ENCODE results near the gene PLXNA4.

- TF ChIP-seq KLF10 (tag by site-specific recombination; IDR thresholded peaks at IDR 0.05), result no peak
- no peak for TF ChIP-seq CTCF (tag by site-specific recombination; IDR thresholded peaks at IDR 0.05)
- TF ChIP-seq, protein P1, sequence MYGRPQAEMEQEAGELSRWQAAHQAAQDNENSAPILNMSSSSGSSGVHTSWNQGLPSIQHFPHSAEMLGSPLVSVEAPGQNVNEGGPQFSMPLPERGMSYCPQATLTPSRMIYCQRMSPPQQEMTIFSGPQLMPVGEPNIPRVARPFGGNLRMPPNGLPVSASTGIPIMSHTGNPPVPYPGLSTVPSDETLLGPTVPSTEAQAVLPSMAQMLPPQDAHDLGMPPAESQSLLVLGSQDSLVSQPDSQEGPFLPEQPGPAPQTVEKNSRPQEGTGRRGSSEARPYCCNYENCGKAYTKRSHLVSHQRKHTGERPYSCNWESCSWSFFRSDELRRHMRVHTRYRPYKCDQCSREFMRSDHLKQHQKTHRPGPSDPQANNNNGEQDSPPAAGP (tag by site-specific recombination; IDR thresholded peaks at IDR 0.05), result no peak
- TF ChIP-seq ZNF221 (tag by site-specific recombination; IDR thresholded peaks at IDR 0.05; ENCODE audit: borderline replicate concordance), result no peak
- TF ChIP-seq PBX3 (CRISPR knock-in tag; IDR thresholded peaks at IDR 0.05), result no peak
- no peak for TF ChIP-seq ZNF510 (tag by site-specific recombination; IDR thresholded peaks at IDR 0.05; ENCODE audit: insufficient replicate concordance)
- TF ChIP-seq ZFP69B (tag by site-specific recombination; IDR thresholded peaks at IDR 0.05), result no peak
- TF ChIP-seq, protein P2, sequence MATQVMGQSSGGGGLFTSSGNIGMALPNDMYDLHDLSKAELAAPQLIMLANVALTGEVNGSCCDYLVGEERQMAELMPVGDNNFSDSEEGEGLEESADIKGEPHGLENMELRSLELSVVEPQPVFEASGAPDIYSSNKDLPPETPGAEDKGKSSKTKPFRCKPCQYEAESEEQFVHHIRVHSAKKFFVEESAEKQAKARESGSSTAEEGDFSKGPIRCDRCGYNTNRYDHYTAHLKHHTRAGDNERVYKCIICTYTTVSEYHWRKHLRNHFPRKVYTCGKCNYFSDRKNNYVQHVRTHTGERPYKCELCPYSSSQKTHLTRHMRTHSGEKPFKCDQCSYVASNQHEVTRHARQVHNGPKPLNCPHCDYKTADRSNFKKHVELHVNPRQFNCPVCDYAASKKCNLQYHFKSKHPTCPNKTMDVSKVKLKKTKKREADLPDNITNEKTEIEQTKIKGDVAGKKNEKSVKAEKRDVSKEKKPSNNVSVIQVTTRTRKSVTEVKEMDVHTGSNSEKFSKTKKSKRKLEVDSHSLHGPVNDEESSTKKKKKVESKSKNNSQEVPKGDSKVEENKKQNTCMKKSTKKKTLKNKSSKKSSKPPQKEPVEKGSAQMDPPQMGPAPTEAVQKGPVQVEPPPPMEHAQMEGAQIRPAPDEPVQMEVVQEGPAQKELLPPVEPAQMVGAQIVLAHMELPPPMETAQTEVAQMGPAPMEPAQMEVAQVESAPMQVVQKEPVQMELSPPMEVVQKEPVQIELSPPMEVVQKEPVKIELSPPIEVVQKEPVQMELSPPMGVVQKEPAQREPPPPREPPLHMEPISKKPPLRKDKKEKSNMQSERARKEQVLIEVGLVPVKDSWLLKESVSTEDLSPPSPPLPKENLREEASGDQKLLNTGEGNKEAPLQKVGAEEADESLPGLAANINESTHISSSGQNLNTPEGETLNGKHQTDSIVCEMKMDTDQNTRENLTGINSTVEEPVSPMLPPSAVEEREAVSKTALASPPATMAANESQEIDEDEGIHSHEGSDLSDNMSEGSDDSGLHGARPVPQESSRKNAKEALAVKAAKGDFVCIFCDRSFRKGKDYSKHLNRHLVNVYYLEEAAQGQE (tag by site-specific recombination; IDR thresholded peaks at IDR 0.05), result no peak
- TF ChIP-seq, protein P3, sequence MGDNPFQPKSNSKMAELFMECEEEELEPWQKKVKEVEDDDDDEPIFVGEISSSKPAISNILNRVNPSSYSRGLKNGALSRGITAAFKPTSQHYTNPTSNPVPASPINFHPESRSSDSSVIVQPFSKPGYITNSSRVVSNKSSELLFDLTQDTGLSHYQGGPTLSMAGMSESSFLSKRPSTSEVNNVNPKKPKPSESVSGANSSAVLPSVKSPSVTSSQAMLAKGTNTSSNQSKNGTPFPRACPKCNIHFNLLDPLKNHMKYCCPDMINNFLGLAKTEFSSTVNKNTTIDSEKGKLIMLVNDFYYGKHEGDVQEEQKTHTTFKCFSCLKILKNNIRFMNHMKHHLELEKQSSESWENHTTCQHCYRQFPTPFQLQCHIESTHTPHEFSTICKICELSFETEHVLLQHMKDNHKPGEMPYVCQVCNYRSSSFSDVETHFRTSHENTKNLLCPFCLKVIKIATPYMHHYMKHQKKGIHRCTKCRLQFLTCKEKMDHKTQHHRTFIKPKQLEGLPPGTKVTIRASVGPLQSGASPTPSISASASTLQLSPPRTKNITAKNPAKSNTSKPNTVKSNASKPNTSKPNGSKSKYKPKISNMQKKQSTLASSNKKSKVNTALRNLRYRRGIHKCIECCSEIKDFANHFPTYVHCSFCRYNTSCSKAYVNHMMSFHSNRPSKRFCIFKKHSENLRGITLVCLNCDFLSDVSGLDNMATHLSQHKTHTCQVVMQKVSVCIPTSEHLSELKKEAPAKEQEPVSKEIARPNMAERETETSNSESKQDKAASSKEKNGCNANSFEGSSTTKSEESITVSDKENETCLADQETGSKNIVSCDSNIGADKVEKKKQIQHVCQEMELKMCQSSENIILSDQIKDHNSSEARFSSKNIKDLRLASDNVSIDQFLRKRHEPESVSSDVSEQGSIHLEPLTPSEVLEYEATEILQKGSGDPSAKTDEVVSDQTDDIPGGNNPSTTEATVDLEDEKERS (tag by site-specific recombination; IDR thresholded peaks at IDR 0.05), result no peak
- TF ChIP-seq RBAK (tag by site-specific recombination; IDR thresholded peaks at IDR 0.05), result no peak
Observed at GRCh38 chr7:132347858-132348257, 228.4 kb downstream of the PLXNA4 start.

Data from HEK293 (cell line).